GM21737 (cell line): ENCODE data around the gene KCNIP2.
"Not testable (repeated sequence)": the region's sequence is repeated elsewhere in the genome, so short reads cannot be mapped to it uniquely, and the experiment has no call there.

Source experiments
- ATAC-seq: cut with Tn5 transposase; IDR thresholded peaks from one replicate; pipeline ENCODE4 v1.9.1; 2021; ENCODE audit warnings: mild to moderate bottlenecking, moderate library complexity; ENCODE audit not compliant: unreplicated experiment

The KCNIP2 gene

DNA sequence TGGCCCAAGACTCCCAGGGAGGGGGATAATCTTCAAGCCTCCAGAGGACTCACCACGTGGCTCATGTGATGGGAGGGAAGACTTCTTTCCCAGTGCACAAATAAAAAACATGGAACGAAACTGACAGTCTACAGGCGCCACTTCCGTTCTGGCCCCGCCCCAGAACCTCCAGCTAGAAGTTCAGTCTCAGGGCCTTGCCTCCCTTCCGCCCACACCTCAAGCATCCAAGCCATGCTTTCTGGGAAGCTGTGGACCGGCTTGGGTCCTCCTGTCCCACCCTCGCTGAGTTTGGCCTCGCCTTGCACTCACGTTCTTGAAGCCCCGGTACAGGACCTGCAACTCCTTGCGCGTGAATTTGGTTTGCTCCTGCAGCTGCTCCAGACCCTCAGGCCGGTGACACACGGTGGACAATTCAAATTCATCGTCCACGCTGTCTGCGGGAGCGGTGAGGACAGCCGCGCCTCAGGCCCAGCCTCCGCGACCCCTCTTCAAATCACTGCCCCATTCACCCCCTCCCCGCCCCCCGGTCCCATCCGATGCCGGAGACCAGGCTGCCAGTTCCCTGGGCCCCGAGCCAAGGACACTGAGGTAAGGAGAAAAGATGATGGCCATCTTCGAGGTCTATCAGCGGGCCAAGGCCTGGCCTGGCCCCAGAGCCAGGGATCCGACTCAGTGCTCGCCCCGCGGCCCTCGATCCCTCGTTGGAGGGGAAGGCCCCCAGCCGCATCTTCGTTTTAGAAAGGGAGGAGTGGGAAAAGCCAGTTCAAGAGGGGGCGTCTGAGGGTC lies 14.6 kb downstream of the KCNIP2 start:
- no peak for ATAC-seq

DNA sequence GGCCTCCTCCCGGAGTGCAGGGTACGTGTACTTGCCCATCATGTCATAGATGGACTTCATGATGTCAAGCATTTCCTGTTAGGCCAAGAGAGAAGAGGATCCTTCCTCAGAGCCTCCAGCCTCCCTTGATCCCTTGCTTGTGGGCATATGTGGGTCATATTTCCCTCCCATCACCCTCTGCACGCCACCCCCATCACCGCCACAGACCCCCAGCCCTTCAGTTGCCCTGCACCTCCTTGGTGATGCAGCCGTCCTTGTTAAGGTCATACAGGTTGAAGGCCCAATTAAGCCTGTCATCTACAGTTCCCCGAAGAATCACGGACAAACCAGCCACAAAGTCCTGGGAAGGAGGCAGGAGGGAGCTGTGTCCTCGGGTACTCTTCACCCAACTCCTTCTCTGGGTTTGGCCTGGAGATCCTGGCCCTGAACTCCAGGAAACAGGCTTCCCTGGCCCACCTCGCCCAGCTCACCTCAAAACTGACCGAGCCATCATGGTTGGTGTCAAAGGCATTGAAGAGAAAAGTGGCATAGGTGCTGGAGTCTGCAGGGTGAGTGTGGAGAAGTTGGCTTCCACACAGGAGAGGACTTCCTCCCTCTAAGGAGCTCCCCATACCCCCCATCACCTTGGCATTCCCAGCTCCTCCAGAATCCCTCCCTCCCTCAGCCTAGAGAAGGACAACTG lies 15.5 kb downstream of the KCNIP2 start:
- no peak for ATAC-seq

GRCh38 chr10:101826852-101827434 lies 16.7 kb downstream of the KCNIP2 start:
- no peak for ATAC-seq

DNA sequence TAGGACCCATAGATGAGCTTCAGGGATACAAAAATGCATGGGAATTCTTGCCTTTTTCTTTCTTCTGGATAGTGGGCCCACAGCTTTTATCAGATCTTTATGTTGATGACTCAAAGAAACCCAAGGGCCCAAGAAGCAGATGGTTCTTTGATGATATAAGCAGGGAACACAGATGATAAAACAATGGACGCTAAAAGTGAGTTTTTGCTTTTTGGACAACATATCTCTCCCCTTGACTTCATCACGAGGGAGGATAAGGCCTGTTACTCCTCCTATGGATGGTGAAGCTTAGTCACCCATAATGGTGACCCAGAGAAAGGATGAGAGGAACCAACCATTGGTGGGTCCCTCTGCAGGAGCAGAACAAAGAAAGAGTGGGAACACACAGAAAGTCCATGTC lies 18.9 kb downstream of the KCNIP2 start:
- no peak for ATAC-seq

DNA sequence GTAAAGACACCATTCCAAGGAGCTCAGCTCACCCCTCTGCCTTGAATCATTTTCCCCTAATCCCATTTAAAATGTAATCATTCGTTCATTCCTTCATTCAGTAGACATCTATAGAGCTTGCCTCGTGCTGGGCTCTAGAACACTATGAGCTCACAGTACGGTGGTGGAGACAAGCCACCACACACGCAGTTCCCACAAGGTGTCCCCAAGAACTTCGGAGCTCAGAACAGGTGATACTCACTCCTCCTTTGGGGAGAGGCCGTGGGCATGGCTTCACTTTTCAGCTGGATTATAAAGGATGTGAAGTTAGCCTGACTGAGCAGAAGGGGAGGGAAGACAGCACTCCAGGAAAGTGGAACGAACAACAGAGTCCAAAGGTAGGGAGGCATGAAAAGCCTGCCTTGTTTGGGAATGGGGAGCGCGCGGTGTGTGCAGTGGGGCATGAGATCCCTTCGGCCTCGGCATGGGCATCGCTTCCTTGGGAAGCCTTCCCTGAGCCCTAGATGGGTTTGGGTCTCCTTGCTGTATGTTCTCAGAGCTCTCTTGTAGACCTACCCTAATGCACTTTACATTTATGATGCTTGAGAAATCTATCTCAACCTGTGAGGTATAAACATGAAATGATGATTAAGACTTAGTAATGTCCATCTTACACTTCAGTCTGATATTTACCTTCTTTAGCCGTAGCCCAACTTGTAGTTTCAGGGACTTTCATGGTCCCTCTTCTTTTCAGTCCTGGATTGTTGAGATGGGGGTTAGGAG lies 24.5 kb downstream of the KCNIP2 start:
- ATAC-seq, result peak; percentile 16

DNA sequence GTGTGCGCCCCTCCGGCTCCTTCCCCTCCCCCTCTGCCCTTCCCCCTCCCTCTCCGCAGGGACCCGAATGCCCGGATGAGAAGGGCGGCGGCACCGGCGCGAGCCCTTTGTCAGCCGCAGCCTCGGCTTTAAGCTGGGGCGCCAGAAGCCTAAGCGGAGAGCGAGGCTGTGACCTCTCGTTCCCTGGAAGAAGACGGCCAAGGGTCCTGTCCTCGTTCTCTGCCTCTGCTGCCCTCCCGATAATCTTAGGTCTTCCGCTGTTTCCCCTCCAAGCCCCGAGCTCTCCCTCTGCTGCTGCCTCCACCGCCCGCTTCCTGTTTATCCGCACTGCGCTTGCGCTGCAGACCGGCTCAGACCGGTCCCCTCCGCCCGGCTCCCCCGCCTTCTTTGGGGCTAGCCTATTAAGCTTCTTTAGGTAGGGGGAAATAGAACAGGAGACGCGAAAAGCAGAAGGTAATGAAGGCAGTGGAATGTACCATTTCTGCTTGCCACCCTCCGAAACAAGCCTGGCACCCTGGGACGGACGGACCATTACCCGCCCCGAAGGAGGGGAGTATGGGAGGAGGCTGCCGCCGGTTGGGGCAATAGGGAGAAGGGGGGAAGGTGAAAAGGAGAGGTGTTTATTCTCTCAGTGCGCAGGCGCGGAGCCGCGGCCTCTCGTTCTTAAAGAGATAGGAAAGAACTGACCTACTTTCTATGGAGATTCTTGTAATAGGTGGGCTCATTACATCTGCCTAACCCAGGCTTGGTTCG lies 25.3 kb downstream of the KCNIP2 start, which contains the start of gene OGA:
OGA (minus strand) TSS at position 326 of the 753 bp plus-strand sequence. CDS start 422 bp downstream, outside the sequence.
- ATAC-seq, result peak; percentile 86

GRCh38 chr10:101817337-101818118 lies 26.1 kb downstream of the KCNIP2 start:
- ATAC-seq, result peak; percentile 2

- no peak for ATAC-seq
These were observed 26.7 kb downstream of the KCNIP2 start for GRCh38 chr10:101816913-101817336.

DNA sequence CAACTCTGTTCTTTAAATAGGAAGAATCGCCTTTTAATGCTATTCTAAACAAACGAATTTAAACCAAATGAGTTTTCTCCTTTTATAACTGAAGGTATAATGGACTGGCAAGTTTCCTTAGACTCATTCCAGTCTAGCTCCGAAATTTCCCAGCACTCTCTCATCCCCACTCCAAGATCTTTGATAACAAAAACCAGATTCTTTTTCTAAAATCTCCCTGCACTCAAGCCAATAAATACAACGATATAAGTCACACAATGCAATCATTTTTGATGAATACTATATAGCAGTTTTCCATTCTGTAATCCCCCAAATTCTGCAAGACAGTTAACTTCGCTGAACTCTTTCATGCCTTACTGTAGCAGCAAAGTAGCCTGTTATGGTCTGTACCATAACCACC lies 27.2 kb downstream of the KCNIP2 start:
- ATAC-seq, result no peak

GRCh38 chr10:101814466-101815071 lies 29.0 kb downstream of the KCNIP2 start:
- no peak for ATAC-seq

DNA sequence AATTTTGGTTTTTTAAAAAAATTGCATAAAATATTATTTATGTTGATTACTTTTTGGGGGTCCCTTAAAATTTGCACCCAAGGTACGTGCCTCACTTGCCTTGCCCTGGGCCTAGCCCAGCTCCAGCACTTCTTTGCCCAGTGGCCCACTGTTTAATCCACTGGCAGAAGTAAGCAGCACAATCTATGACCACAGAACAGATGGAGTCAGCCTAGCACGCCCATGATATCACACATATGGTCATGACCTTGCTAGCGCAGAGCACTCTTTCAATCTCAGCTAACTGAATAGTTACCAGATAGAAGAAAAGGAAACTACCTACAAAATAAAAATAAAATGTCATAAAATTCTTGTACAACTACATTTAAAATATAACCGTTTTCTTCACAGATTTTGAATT lies 31.0 kb downstream of the KCNIP2 start:
- ATAC-seq, result no peak

- ATAC-seq, result no peak
These were observed 36.4 kb downstream of the KCNIP2 start for GRCh38 chr10:101807158-101807557.

GRCh38 chr10:101803511-101803910 lies 40.1 kb downstream of the KCNIP2 start:
- ATAC-seq, result no peak

GRCh38 chr10:101797403-101798059 lies 46.1 kb downstream of the KCNIP2 start:
- no peak for ATAC-seq

GRCh38 chr10:101793526-101793925 lies 50.1 kb downstream of the KCNIP2 start:
- ATAC-seq, result no peak

DNA sequence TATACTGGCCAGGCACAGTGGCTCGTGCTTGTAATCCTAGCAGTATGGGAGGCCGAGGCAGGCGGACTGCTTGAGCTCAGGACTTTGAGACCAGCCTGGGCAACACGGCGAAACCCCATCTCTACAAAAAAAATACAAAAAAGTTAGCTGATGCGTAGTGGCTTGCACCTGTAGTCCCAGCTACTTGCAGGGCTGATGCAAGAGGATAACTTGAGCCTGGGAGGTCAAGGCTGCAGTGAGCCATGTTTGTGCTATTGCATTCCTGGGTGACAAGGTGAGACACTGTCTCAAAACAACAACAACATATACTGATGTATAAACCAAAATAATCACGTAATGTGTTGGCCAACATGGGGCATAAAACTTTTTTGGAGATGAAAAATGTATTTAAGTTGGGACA lies 53.9 kb downstream of the KCNIP2 start:
- ATAC-seq, result no peak

GRCh38 chr10:101789231-101789630 lies 54.4 kb downstream of the KCNIP2 start:
- ATAC-seq, result not testable (repeated sequence)

DNA sequence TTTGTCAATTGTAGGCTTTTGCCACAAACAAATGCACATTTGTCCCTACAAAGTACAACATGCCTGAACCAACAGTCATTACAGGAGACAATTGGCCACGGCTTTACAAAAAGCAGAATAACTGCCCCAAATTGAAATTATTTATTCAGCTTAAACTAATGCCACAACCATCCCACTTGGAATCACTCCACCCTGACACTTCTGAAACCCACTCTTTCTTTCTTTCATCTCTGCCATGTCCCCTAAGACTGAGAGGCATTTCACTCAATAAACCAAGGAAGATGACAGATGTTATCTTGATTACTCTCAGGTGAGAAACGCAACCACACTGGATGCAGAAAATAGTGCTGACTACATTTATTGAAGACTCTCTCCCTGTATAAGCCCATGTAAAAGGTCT lies 57.8 kb downstream of the KCNIP2 start:
- no peak for ATAC-seq

DNA sequence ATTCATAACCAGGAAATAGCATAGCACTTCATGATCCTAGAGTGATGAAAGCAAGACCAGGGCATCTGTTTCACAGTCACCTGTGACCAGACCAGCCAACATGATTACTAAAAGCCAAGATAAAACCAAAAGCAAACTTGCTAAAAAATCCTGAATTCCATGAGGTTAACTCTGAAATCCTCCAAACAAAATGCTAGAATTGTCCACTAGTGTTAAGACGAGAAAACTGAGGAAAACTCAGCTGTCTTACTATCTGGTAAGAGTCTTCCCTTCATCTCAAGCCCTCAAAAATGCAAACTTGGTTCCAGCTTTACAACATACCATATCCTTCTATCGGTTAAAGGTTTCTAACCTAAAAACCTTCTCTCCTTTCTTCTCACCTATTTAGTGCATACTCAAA lies 59.0 kb downstream of the KCNIP2 start:
- ATAC-seq, result no peak
